ENCODE measurements around the gene PLEKHH3.
"Not testable (repeated sequence)": the region's sequence is repeated elsewhere in the genome, so short reads cannot be mapped to it uniquely, and the experiment has no call there.

PLEKHH3 gene

DNA sequence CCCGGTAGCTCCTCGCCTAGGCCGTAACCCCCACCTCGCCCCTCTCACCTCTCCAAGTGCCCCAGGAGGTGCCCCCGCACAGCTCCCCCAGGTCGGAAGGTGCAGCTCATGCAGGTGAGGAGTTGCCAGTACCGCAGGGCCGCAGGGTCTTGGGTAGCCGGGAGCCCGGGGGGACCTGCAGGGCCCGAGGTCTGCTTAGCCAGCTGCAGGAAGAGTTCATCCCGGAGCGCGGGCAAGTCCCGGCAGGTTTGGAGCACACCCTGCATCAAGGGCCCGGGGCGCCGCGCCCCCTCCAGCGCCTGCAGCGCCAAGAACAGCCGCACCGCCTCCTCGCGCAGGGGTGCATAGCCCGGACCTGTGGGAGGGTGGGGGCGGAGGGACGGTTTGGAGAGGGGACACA, 4.8 kb downstream of the PLEKHH3 start:
- DNase-seq (ENCODE audit: low read depth) = no peak

DNA sequence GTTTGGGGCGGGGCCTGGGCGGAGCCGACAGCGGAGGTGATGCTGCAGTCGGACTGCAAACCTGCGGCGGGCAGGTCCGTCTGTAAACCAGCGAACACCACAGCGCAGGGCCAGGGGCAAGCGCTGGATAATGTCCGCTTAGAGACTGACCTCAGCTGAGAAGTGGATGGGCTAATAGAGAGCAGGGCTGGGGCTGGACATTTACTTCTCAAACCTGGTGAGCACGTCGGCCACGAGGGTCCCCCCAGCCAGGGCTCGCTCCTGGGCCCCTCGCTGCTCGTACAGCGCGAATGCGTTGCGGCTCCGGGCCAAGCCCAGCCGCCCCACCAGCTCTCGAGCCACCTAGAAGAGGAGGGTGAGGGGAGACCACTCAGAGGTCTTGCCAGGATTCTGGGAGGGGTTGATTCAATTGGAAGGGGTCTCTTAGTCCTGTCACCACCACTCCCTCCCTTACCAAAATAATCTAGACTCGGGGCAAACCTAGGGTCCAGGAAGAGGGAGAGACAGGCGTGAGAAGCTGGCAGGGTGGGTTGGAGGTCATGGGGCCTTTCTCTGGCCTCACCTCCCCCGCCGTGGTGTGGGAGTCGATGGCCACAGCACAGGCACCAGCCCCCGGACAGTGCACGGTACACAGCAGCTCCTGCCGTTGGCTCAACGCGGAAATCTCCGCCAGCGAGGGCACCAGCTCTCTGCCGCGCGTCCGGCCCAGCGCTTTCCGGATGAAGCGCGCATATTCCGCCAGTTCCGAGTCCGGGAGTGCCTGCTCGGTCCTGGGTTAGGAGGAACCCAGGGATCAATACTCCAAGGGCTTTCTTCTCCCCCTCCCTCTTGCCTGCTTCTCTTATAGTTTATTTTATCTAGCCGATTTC, 5.8 kb downstream of the PLEKHH3 start:
- DNase-seq (ENCODE audit: low read depth) = no peak

DNA sequence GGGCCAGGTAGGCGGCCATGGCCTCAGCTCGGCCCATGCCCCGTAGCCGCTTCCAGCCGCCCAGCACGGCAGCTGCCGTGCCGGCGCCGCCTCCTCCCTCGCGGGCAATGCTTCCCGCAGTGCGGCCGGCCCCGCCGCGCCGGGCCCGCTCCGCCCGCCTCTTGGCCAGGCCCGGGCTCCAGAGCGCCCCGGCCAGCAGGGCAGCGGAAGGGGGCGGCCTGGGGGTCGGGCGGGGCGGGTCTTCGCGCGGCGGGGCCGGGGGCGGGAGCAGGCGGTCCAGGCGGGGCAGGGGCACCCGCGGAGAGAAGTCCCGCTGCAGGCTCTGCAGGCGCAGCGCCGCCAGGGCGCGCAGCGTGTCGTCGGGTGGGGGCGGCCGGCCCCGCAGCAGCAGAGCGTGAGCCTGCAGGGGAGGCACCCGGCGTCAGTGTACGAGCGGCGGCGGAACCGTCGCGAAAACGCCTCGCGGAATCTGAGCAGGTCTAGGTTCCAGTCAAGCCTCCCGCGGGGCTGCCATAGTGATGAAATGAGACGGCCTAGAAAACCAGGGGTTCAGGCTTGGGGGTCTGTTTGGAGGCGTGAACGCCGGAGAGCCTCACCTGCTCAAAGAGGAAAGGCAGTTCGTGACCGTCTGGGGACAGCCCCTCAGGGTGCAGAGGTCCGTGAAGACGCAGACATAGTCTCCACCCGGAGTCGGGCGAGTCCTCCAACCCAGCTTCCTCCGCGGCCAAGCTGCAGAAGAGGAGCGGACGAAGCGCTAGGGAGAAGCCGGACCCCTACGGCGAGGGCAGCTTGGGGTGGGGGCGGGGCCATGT, 6.6 kb downstream of the PLEKHH3 start:
- DNase-seq (ENCODE audit: low read depth) = no peak

DNA sequence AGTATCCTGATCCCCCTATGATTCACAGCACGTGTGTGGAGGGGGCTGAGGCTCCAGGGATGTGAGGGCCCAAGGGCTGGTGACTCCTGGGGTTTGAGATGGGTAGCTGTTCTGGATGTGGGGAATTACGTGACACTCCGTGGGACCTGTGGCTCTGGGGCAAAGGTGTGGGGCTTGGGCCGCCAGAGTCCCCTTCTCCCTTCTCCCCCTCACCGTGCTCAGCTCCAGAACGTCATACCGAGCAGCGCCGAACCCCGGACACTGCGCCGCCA, 7.2 kb downstream of the PLEKHH3 start:
- DNase-seq (ENCODE audit: low read depth) = no peak

DNA sequence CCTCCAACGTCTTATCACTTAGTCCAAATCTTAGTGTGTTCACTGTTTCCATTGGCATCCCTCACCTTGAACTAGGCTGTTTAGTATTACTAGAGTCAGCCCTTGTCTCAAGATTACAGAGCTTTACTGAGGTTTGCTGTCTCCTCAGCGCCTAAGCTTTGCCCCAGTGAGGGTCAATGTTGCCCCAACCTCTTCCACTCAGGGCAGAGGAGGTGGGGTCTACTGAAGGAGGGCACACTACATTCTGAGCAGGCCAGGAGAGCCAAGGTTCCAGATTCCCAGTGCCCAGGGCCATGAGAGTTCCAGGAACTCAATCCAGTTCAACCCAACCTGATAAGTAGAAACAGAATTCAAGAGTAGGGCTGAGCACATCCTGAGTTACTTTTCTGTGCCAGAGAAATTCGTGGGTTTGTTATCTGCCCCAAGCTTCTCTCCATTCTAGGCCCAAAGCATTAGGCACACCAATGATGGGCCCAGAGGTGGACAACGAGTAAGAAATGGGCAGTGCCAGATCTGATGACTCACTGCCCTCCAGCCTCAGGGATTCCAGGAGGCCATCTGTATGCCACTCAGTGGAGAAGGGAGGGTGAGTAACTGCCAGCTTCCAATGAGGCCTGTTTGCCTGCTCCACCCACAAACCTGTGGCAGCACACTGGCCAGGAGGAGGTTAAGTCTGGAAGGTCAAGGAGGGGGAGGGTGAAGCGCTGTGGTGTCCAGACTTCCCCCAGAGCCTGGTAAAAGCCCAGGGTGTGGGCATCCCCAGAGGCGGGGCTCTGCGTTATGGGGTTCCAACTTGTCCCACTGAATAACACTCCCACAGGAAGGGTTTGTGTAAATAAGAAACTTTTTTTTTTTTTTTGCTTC, 9.5 kb downstream of the PLEKHH3 start:
- DNase-seq (ENCODE audit: low read depth) = peak; percentile 75

DNA sequence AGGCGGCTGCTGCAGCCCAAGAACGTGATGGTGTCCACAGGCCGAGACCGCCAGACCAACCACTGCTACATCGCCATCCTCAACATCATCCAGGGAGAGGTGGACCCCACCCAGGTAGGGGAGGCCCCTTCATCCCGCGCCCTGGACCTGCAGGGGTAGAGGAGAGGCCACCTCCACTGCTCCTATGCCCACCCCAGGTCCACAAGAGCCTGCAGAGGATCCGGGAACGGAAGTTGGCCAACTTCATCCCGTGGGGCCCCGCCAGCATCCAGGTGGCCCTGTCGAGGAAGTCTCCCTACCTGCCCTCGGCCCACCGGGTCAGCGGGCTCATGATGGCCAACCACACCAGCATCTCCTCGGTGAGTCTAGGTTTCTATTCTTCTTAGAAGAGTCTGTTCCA, 10.7 kb downstream of the PLEKHH3 start:
- DNase-seq (ENCODE audit: low read depth) = not testable (repeated sequence)

DNA sequence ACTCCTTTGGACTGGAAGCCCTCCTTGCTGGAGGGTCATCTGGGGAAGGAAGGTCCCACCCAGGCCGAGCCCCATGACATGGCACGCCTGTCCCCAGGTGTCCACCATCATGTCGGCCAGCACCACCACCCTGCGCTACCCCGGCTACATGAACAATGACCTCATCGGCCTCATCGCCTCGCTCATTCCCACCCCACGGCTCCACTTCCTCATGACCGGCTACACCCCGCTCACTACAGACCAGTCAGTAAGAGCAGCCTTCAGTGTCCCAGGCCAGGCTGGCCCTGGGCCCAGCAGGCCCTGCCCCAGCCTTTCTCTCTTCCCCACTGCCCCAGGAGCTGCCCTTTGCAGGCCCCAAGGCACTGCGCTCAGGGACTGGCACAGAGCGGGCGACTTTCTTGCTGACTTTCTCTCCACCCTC, 11.2 kb downstream of the PLEKHH3 start:
- DNase-seq (ENCODE audit: low read depth) = no peak

DNA sequence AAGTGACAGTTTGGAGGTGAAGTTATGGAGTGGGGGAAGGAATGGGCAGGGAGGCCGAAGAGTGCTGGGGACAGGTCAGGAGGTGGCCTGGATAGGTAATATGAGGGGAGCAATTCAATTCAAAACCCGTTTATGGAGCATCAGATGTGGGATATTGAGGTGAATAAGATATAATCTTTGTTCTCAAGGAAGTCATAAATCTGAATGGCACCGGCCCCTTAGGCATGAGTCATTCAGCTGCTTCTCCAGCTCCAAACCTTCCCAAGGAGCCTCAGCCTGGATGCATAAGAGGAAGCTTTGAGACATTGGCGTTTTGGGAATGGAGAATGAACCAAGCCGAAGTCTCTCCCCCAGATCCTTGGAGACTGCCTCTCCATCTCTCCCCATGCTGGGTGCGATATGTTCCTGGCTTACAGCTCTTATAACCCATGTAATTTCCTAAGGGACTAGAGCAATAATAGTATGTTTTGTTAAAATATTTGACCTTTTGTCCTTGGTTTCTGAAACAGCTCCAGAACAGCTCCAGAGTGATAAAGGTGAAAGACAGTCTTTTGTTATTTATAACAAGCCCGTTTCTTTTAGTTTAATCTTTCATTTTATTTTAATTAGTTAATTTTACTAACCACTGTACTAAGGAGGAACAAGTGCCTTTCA, 16.0 kb downstream of the PLEKHH3 start:
- peak; percentile 56 for DNase-seq (ENCODE audit: low read depth)

DNA sequence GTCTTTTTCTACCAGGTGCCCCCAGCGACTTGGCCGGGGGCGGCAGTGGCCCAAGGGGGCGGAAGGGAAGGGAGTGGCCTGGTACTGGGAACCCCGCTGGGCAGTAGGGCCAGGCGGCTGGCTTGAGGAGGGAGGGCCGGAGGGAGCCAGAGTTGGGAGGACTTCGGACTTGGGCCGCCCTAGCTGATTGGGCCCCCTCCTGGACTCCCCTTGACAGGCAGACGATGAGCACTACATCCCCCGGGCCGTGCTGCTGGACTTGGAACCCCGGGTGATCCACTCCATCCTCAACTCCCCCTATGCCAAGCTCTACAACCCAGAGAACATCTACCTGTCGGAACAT, 16.9 kb downstream of the PLEKHH3 start:
- not testable (repeated sequence) for DNase-seq (ENCODE audit: low read depth)

DNA sequence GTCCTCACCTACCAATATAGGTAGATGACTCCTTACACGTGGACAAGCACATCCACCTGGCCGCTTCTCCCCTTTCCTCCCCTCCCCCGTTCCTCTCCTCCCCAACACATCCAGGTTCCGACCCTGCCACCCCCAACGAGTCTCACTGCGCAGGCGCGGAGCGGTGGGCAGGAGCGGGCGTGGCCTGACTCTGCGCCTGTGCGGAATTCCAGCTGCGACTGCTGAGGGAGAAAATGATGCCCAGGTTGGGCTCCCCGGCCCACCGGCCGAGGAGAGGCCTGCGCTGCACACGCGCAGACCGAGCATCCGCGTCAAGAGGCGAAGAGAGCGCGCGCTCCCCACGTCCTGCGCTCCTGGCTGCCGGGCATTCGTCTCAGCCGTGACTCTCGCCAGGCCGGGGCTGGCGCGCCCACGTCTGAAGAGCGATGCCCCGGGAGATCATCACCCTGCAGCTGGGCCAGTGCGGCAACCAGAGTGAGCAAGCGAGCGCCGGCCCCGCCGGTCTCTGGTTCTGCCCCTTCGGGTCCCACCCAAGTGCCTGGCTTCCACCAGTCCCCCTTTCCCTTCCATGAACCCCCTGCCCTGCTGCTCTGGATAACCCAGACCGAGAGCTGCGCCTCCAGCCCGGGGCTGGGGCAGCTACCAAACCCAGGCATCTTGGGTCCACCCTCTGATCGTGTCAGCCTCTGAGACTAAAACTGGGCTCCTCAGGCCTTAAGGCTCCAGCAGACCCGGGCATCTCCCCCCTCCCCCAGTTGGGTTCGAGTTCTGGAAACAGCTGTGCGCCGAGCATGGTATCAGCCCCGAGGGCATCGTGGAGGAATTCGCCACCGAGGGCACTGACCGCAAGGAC, 17.5 kb downstream of the PLEKHH3 start, which contains the start of gene TUBG2:
Gene TUBG2, plus strand, starts transcription at position 206 of the 853 bp plus-strand sequence. Its CDS starts 220 bp downstream, at position 426.
- peak; percentile 75 for DNase-seq (ENCODE audit: low read depth)

DNA sequence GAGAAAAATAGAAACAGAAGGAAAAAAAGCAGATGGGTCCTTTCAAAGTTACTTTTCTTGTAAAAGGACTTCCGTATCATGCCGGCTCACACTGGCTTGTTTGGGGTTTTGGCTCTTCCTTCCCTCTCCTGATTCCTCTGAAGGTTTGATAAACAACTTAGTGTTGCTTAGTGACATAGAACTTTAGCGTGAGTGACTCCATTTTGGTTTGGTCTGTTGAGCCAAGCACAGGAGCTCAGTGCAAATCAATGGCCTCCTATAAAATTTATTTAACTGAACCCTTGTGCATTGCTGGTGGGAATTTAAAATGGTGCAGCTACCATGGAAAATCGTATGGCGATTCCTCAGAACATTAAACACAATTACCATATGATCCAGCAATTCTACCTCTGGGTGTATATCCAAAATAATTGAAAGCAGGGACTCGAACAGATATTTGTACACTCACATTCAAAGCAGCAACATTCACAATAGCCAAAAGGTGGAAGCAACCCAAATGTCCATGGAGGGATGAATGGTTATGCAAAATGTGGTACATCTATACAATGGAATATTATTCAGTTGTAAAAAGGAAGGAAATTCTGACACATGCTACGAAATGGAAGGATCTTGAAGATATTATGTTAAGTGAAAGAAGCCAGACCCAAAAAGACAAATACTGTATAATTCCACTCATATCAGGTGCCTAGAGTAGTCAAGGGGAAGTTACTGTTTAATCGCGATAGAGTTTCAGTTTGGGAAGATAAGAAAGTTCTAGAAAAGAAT, 18.8 kb downstream of the PLEKHH3 start:
- no peak for DNase-seq (ENCODE audit: low read depth)

DNA sequence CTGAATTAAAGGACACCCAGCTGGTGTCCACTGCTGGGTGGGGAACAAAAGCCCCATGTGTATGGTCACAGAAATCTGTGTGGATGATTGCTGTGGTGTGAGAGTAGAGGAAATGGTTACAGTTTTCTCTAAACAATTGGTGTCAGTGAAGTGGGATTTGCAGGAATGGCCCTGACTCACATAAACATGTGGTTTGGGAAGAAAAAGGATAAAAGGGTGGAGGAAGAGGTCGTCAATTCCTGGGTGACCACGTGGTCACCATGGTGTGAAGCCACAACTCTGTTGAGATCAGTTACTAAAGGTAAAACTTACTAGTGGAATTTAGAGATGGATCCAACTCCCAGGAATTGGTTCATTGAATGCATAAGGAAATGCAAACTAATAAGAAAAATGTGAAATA, 21.3 kb downstream of the PLEKHH3 start:
- no peak for DNase-seq (ENCODE audit: low read depth)

DNA sequence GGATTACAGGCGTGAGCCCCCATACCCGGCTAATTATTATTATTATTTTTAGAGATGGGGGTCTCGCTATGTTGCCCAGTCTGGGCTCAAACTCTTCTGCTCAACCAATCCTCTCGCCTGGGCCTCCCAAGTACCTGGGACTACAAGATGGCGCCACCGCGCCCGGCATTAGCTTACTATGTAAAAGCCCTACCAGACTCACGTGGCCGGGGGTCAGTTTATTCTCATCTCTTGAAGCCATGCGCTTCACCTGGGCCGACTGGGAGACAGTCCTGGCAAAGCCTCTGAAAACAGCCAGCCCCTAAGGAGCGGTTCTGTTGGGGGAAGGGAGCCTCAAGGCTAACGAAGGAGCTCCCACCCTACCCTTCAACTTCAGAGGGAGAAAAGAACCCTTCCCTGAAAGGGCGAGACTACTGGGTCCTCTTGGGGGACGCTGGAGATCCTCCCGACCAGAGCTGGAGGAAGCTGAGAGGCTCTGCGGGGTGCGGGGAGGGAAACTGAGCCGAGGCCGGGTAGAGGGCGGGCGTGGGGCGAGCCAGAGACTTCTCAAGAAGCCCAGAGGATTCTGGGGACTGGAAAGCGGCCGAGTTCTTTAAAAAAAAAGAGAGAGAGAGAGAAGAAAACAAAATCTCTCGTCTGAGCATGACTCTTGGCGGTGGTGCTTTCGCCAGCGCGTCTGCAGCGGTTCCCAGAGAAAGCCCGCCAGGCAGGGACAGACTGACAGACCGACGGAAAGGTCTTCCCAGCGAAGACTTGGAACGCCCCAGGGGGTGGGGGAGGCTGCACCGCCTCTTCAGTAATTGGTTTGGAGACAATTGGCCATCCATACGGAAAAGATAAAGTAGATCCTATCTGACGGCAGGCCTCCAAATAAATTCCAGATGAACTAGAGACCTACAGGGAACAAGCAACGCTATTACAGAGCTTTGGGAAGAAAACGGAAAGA, 23.3 kb downstream of the PLEKHH3 start:
- DNase-seq (ENCODE audit: low read depth) = peak; percentile 71

DNA sequence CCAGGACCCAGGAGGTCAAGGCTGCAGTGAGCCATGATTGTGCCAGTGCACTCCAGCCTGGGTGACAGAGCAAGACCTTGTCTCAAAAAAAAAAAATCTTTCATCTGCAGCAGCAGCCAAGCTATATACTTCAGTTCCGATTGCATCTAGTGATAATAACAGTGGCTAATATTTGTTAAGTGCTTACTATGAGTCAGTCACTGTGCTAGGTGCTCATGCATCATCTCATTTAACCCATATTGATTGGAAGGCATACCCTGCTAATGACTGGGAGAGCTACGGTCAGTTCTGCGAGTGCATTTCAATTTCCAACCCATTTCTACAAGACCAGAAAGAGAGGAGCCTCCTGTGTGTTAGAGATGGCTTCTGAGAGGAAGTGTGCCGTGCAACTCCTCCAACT, 25.4 kb downstream of the PLEKHH3 start:
- no peak for DNase-seq (ENCODE audit: low read depth)

DNA sequence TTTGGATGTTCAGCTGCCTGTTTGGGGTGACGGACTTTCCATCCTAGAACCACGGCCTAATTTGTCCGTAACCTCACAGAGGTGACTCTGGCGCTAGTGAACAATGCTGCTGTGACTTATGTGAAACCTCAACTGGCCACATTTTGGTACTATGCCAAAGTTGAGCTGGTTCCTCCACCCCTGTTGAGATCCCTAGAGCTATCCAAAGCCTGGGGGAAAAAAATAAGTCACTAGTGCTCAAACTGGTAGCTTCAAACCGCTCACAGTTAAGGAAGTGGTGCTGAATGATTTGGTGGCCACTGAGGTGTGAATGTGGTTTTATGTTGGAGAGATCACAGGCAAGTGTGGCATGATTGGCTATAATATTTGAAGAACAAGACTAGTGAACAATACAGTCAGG, 29.0 kb downstream of the PLEKHH3 start:
- DNase-seq (ENCODE audit: low read depth) = no peak

DNA sequence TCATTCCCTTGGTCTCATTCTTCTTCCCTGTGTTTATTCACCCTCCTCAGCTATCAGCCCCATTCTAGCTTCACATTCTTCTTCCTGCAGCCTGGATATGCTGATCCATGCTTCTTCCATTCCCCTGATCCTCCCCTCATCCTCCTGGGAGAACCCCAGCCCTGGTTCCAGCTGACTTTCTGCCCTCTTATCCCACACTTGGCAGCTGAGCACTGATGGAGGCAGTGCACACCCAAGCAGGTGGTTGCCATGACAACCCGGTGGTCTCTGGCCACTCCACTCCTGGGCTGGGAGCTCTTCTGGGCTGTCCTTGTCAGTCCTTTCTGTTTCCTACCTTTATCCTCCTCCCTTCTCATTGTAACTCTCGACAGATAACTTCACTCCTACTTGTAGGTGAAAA, 34.5 kb downstream of the PLEKHH3 start:
- no peak for DNase-seq (ENCODE audit: low read depth)

DNA sequence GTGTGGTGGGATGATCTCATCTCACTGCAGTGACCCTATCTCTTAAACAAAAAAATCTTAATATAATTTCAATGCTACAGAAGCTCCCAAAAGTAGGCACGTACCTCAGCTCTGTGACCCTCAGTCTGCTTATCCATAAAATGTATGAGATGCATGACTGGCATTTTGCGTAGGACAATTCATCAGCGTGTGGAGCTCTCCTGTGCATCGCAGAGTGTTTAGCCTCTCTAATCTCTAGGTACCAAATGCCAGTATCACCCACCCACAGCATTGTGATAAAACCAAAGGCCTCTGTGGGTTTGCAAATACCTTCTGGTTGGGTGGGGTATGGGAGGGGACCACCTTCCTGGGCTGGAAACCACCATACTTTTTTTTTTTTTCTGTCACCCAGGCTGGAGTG, 36.7 kb downstream of the PLEKHH3 start:
- DNase-seq (ENCODE audit: low read depth) = no peak

DNA sequence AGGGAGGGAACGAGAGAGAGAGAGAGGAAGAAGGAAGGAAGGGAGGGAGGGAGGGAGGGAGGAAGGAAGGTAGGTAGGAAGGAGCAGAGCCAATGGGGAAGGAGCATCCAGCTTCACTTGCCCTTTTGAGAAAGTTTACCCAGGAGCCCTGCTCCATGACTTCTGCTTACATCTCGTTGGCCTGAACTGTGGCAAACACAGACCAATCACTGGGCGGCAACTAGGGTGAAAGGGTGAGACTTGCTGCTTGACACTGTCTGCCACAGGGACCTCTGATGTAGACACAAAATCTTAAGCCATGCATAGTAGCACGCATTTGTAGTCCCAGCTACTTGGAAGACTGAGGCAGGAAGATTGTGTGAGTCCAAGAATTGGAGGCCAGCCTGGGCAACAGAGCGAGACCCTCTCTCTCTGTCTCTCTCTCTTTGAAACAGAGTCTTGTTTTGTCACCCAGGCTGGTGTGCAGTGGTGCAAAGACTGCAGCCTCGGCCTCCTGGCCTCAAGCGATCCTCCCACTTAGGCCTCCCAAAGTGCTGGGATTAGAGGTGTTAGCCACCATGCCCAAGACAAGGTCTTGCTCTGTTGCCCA, 37.2 kb downstream of the PLEKHH3 start:
- no peak for DNase-seq (ENCODE audit: low read depth)

Measured in stromal cell of bone marrow (primary cell).